HFF-Myc (cell line): ENCODE data around the gene RIPK1.
A peak's percentile ranks its signal among the peaks of the same experiment; 100 is the strongest.

ENCODE experiments used
- DNase-seq: peaks from one replicate; pipeline ENCODE4 v3.0.0-alpha.2; 2011; ENCODE audit warnings: low read depth; ENCODE audit errors: extremely low read depth
- H3K4me3 ChIP-seq: replicated peaks from 2 replicates; pipeline ENCODE4 v1.5.1; 2011; ENCODE audit warnings: low read depth, mild to moderate bottlenecking, control low read depth, low read length
- CTCF ChIP-seq: IDR thresholded peaks from 2 replicates; pipeline ENCODE4 v1.5.1; 2012; ENCODE audit warnings: mild to moderate bottlenecking, low read depth, low read length, control low read depth; ENCODE audit errors: missing control alignments

The RIPK1 gene

GRCh38 chr6:3159805-3160781 is 91.8 kb downstream of the RIPK1 start:
- H3K4me3 ChIP-seq: no peak overlapping the region
- no peak for DNase-seq
- no peak for TF ChIP-seq CTCF

GRCh38 chr6:3162067-3162497 is 93.8 kb downstream of the RIPK1 start:
- TF ChIP-seq CTCF: no peak
- no peak for DNase-seq
- peak overlapping the region; percentile 52 for H3K4me3 ChIP-seq

GRCh38 chr6:3162565-3163247 is 94.4 kb downstream of the RIPK1 start:
- H3K4me3 ChIP-seq: peak overlapping the region; percentile 52
- no peak for TF ChIP-seq CTCF
- DNase-seq: no peak

- no peak for DNase-seq
- TF ChIP-seq CTCF: no peak
- H3K4me3 ChIP-seq: peak overlapping the region; percentile 52
Observed at GRCh38 chr6:3163248-3163594, 94.9 kb downstream of the RIPK1 start.

GRCh38 chr6:3164388-3164787 is 96.1 kb downstream of the RIPK1 start:
- no peak for TF ChIP-seq CTCF
- DNase-seq: no peak
- H3K4me3 ChIP-seq: no peak overlapping the region
